RWPE1 (cell line): ENCODE measurements around the gene C2CD4B.

Experiments
- CTCF ChIA-PET: fragments of 350-600 bp; sonication (Branson Sonifier 250); formaldehyde crosslinking; extraction: SDS; loops from one replicate; lab custom pipeline; 2021; lab: Yijun Ruan, JAX
- POLR2A ChIA-PET: fragments of 400-600 bp; formaldehyde crosslinking; extraction: SDS; loops from one replicate; lab custom pipeline; 2020; ENCODE audit warnings: antibody characterized with exemption; ENCODE audit not compliant: low non-redundant PET; lab: Yijun Ruan, JAX
- DNase-seq: peaks from one replicate; pipeline ENCODE4 v3.0.0; 2012; ENCODE audit warnings: low spot score
- H3K27ac ChIP-seq: fragments of 450-650 bp; 2 replicates; pipeline ENCODE4 v1.5.1; 2017
- TF ChIP-seq, protein P1 (sequence below): fragments of 450-650 bp; conservative IDR thresholded peaks from 2 replicates; pipeline ENCODE4 v1.5.1; 2017; ENCODE audit warnings: low read depth, mild to moderate bottlenecking

Gene C2CD4B

DNA sequence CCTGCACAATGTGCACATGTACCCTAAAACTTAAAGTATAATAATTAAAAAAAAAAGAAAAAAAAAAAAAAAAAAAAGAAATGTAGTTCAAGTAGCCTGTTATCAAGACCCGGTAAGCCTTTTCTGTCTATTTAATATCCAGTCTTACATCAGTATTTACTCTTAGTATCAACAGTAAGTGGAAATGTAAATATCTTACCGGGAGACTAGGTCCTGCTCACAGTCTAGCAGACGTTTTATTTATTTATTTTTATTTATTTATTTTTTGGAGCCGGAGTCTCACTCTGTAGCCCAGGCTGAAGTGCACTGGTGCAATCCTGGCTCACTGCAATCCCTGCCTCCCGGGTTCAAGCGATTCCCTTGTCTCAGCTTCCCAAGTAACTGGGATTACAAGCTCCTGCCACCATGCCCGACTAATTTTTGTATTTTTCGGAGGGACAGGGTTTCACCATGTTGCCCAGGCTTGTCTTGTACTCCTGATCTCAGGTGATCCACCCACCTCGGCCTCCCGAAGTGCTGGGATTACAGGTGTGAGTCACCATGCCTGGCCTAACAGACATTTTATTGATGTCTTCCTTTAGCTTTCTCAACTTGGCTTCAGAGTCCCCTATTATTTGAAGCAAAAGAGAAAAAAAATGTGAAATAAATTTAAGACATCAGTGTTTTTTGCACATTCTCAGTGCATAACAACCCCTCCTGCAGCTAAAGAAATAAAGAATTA, 19.9 kb downstream of the C2CD4B start:
- peak overlapping the region; percentile 45 for H3K27ac ChIP-seq
- CTCF ChIA-PET: interaction anchor here (1.3 kb wide), 1 partner anchor 162 kb away, joined by 11 read pairs; no protein-coding TSS in a partner anchor
- TF ChIP-seq, protein P1, sequence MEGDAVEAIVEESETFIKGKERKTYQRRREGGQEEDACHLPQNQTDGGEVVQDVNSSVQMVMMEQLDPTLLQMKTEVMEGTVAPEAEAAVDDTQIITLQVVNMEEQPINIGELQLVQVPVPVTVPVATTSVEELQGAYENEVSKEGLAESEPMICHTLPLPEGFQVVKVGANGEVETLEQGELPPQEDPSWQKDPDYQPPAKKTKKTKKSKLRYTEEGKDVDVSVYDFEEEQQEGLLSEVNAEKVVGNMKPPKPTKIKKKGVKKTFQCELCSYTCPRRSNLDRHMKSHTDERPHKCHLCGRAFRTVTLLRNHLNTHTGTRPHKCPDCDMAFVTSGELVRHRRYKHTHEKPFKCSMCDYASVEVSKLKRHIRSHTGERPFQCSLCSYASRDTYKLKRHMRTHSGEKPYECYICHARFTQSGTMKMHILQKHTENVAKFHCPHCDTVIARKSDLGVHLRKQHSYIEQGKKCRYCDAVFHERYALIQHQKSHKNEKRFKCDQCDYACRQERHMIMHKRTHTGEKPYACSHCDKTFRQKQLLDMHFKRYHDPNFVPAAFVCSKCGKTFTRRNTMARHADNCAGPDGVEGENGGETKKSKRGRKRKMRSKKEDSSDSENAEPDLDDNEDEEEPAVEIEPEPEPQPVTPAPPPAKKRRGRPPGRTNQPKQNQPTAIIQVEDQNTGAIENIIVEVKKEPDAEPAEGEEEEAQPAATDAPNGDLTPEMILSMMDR: no peak
- no peak for DNase-seq
- POLR2A ChIA-PET: no interaction called here

DNA sequence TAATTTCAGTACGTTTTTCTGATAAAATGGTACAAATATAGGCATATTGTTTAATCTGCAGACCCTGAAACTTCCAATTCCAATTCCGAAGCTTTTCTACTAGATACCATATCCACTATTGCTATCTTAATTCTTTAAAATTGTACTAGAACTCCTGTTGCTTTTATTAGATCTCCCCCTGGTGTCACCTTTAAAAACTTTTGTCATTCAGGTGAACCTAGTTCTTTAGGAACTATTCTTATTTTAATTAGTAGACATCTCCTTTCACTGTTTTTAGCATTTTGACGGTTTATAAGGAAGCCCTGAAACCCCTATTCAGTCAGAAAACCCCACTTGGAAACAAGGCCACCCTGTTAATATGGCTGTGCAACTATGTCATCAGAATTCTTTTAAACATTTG, 22.3 kb downstream of the C2CD4B start:
- no peak for DNase-seq
- TF ChIP-seq, protein P1: no peak; the same call in 1 of the 2 replicates
- CTCF ChIA-PET: interaction anchor here (0.6 to 0.8 kb wide), 2 partner anchors 30 to 1169 kb away, joined by 3 to 4 read pairs; no protein-coding TSS in a partner anchor
- no peak overlapping the region for H3K27ac ChIP-seq
- POLR2A ChIA-PET: no interaction called here

DNA sequence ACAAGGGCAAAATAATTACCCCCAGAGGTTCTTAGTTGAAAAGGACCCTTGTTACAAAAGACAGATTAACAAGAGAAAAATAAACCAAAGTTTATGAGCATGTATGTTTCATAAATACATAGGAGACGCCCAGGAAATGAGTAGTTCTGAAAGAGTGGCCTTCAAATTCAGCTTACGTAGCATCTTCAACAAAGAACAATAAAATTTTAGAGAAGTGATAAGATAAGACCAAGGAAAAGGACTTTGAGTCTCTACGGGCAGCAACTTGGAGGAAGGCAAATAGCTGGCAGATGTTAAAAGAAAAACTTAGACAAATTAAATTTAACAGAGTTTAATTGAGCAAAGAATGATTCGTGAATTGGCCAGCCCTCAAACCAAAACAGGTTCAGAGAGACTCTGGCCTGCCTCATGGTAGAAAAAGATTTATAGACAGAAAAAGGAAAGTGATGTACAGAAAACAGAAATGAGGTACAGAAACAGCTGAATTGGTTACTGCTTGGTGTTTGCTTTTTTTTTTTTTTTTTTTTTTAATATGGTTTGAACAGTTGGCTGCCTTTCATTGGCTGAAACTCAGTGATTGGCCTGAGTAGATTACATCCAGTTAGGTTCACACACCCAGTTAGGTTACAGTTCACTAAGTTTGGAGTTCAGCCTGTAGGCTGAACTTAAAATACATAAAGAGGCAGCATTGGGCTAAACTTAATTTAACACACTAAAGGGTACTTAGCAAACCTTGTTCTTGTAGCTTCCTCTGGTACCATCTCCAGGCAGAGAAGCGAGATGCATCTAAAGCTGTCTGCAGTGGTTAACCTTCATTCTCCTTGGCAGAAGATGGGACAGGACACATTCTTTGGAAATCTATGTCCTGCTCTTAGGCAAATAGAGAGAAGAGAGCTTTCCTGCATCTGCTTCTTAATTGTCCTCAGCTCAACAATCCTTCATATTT, 23.2 kb downstream of the C2CD4B start:
- H3K27ac ChIP-seq: no peak overlapping the region
- ChIA-PET CTCF (interaction anchor here (0.5 to 0.8 kb wide), 3 partner anchors 31 to 173 kb away, joined by 3 to 4 read pairs (median 3); no protein-coding TSS in a partner anchor), POLR2A (no interaction called here)
- TF ChIP-seq, protein P1: no peak
- no peak for DNase-seq

DNA sequence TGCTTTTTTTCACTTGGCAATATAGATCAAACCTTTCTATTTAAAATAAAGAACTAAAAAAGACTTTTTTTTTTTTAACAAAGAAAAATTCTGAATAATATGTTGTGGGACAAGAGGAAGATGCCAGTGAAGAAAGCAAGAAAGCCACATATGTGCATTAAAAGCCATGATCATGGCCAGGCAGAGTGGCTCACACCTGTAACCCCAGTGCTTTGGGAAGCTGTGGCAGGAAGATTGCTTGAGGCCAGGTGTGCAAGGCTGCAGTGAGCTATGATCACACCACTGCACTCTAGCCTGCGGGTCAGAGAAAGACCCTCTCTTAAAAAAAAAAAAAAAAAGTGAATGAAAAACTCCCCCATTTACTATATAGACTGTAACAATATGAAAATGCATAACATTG, 23.9 kb downstream of the C2CD4B start:
- ChIA-PET CTCF (interaction anchor here (0.6 to 0.7 kb wide), 2 partner anchors 35 to 267 kb away, joined by 4 read pairs; no protein-coding TSS in a partner anchor), POLR2A (interaction anchor here (0.6 kb wide), 1 partner anchor 200 kb away, joined by 3 read pairs; no protein-coding TSS in a partner anchor)
- no peak overlapping the region for H3K27ac ChIP-seq

DNA sequence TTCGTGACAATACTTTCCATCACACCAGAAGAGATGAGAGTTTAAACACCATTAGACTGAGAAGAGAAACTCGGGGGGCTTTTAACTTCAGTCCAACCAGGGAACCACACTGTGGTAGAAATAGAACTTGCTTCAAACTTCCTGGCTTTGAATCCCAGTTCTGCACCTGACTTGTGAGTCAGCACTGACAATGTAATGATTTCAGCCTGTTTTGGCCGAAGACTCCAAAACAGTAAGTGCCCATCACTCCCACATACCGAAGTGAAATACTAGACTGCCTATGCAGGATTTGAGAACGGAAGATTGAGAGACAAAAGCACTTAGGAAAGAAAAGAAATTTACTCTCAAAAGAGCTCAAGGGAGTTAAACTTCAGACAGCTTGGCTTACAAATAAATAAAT, 27.0 kb downstream of the C2CD4B start:
- CTCF ChIA-PET: no interaction called here
- H3K27ac ChIP-seq: no peak overlapping the region
- peak; percentile 52 for DNase-seq
- POLR2A ChIA-PET: no interaction called here
- TF ChIP-seq, protein P1: no peak

More for the DNA sequence above, 23.9 kb downstream of the C2CD4B start:
- DNase-seq: no peak
- TF ChIP-seq, protein P1: no peak
